AG04449 (cell line): ENCODE measurements around the gene EPHA1.
"Not testable (repeated sequence)": the region's sequence is repeated elsewhere in the genome, so short reads cannot be mapped to it uniquely, and the experiment has no call there.

Source experiments
- CTCF ChIA-PET: fragments of 350-600 bp; formaldehyde crosslinking; extraction: SDS; loops from one replicate; lab custom pipeline; 2021; ENCODE audit warnings: antibody characterized with exemption; lab: Yijun Ruan, JAX
- POLR2A ChIA-PET: fragments of 400-600, 350-600 bp; formaldehyde crosslinking; extraction: SDS; loops from one replicate; lab custom pipeline; 2020; ENCODE audit warnings: antibody characterized with exemption, inconsistent platforms; lab: Yijun Ruan, JAX
- DNase-seq: peaks from one replicate; pipeline ENCODE4 v3.0.0-alpha.2; 2010; ENCODE audit warnings: low read depth, low spot score
- H3K4me3 ChIP-seq: 2 replicates; pipeline ENCODE4 v1.5.1; 2011; ENCODE audit warnings: low read depth, mild to moderate bottlenecking, control low read depth, low read length
- TF ChIP-seq, protein P1 (sequence below): IDR thresholded peaks from one replicate; pipeline ENCODE4 v1.5.1; 2011; ENCODE audit warnings: mild to moderate bottlenecking, moderate library complexity, low read length, control low read depth, inconsistent platforms; ENCODE audit not compliant: insufficient read depth; ENCODE audit errors: missing control alignments

EPHA1 gene

DNA sequence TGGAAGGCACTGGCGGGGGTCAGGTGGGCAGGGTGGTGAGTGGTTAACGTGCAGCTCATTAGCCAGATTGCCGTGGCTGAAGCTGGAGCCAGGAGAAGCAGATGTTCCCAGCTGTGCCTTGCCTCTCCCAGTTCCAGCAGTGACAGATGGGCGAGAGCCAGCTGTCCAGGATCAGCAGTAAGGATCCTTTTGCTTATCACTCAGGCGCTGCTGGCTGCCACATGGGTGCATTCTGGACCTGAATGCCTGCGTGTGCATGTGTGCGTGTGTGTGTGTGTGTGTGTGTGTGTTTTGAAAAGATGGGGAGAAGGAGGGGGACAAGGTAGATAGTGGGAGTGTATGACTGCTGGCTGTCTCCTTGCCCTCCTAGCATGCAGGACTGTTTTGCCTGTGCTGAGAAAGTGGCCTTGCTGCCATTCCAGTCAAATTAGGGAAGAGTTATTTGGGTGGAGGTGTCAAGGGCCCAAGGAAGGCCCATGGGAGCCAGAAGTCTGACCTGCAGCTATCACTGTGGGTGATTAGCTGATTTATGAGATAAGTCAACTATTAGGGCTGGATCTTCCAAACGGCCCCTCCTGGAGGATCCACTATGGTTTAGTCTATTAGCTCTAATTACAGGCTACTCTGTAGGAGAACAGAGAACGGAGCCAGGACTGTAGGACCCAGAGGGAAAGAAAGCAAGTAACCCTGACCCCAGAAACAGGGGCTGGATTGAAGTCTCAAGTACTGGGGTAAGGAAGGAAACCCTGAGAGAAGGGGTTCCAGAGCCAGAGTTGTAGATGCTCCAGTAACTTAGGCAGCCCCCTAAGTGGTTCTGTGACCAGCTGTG lies 3.3 kb downstream of the EPHA1 start:
- TF ChIP-seq, protein P1, sequence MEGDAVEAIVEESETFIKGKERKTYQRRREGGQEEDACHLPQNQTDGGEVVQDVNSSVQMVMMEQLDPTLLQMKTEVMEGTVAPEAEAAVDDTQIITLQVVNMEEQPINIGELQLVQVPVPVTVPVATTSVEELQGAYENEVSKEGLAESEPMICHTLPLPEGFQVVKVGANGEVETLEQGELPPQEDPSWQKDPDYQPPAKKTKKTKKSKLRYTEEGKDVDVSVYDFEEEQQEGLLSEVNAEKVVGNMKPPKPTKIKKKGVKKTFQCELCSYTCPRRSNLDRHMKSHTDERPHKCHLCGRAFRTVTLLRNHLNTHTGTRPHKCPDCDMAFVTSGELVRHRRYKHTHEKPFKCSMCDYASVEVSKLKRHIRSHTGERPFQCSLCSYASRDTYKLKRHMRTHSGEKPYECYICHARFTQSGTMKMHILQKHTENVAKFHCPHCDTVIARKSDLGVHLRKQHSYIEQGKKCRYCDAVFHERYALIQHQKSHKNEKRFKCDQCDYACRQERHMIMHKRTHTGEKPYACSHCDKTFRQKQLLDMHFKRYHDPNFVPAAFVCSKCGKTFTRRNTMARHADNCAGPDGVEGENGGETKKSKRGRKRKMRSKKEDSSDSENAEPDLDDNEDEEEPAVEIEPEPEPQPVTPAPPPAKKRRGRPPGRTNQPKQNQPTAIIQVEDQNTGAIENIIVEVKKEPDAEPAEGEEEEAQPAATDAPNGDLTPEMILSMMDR = no peak
- ChIA-PET CTCF (interaction anchor here (0.8 to 5.2 kb wide), 5 partner anchors 9 to 165 kb away, joined by 3 to 49 read pairs (median 4); no protein-coding TSS in a partner anchor), POLR2A (interaction anchor here (3.7 kb wide), 1 partner anchor 11 kb away, joined by 29 read pairs; no protein-coding TSS in a partner anchor)
- no peak overlapping the region for H3K4me3 ChIP-seq
- no peak for DNase-seq

DNA sequence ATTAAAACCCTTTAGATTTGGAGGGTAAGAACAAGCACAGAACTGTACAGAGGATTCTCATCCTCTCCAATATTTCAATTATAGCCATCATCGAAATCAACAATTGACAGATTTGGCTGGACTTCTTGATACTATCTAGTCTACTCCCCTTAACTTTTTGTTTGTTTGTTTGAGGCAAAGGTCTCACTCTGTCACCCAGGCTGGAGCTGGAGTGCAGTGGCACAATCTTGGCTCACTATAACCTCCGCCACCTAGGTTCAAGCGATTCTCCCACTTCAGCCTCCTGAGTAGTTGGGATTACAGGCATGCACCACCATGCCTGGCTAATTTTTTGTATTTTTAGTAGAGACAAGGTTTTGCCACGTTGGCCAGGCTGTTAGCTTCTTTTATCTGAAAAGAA lies 6.4 kb downstream of the EPHA1 start:
- POLR2A ChIA-PET, H3K4me3 ChIP-seq, DNase-seq: not testable (repeated sequence)
- CTCF ChIA-PET = interaction anchor here (1.2 to 3.3 kb wide), 3 partner anchors 10 to 23 kb away, joined by 3 to 22 read pairs (median 8); no protein-coding TSS in a partner anchor

DNA sequence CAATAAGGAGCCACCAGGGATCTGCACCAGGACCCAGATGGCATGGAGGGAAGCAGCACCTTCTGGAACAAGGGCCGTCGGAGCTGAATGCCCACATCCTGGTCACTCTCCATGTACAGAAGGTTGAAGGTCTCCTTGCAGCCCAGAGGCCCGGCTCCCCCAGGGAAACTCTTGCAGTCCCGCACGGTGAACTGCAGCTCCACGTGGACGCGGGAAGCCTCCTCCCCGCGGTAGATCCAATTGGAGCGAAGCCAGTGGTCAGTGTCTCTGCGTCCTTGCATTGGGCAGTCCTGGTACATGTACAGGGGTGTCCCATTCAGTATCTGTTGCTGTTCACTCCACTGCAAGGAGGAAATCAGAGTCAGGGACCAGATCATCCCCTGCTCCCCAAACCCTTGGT lies 7.4 kb downstream of the EPHA1 start:
- no peak for DNase-seq
- TF ChIP-seq, protein P1 = no peak
- ChIA-PET CTCF (interaction anchor here (1.2 to 3.3 kb wide), 2 partner anchors 9 to 16 kb away, joined by 3 to 22 read pairs; no protein-coding TSS in a partner anchor), POLR2A (no interaction called here)
- H3K4me3 ChIP-seq = no peak overlapping the region

DNA sequence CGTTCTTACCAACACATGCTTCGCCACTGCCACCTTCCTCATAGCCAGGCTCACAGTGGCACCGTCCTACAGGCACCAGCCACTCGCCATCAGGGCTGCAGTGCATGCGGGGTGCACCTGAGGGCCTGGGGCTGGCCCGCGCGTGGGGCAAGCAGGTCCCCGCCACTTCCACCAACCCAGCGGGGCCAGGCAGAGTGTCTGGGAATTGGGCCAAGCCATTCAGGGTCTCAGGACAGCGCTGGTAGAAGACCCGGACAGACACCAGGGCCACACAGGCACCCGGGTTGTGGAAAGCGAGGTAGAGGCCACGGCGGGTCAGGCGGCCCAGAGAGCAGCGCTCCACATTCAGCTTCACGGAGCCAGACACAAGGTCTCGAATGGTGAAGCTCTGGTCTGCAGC lies 9.0 kb downstream of the EPHA1 start:
- ChIA-PET CTCF (no interaction called here), POLR2A (no interaction called here)
- TF ChIP-seq, protein P1 = no peak
- H3K4me3 ChIP-seq = no peak overlapping the region
- DNase-seq = no peak

DNA sequence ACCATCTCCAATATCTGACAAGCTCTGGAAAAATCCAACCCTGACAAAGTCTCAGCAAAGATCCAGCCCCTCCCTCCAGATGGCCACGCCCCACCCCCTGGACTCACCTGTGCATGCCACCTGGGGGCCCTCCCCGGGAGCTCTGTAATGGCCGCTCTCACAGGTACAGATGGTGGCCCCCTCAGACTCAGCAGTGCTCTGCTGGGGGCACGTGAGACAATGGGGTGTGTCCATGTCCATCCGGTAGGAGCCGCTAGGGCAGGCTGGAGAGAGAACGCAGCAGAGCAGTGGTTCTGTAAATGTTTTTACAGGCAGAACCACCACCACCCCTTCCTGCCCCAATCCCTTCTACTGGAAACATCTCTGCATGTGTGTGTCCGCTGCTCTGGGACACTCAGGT lies 9.5 kb downstream of the EPHA1 start:
- ChIA-PET POLR2A (no interaction called here), CTCF (interaction anchor here (0.9 to 1.3 kb wide), 2 partner anchors 10 to 19 kb away, joined by 3 read pairs; no protein-coding TSS in a partner anchor)
- DNase-seq = no peak
- no peak overlapping the region for H3K4me3 ChIP-seq
- TF ChIP-seq, protein P1 = no peak

DNA sequence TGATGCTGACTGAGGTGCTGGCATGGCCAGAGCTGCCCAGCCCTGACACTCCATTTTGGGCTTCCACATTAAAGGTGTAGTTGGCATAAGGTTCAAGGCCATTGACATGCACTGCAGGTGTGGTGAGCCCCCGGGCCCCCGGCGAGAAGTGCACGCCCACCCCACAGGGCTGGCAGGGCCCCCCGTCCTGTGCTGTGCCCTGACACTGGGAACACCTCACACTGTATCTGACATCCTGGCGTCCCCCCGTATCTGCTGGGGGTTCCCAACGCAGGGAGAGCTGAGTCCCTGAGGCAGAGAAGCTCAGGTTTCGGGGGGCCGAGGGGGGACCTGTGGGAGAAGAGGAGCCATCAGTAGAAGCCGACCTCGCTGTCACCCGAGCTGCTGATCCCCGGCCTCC lies 10.0 kb downstream of the EPHA1 start:
- TF ChIP-seq, protein P1 = no peak
- H3K4me3 ChIP-seq = no peak overlapping the region
- CTCF ChIA-PET = interaction anchor here (0.9 to 1.3 kb wide), 2 partner anchors 11 to 18 kb away, joined by 3 read pairs; no protein-coding TSS in a partner anchor
- DNase-seq = no peak
- POLR2A ChIA-PET = no interaction called here
